LoVo (cell line): ENCODE data around the gene CSNK2A1.
"Not testable (repeated sequence)": the region's sequence is repeated elsewhere in the genome, so short reads cannot be mapped to it uniquely, and the experiment has no call there.

Experiments
- DNase-seq: peaks from one replicate; pipeline ENCODE4 v3.0.0-alpha.2; 2016; ENCODE audit warnings: low spot score

The CSNK2A1 gene

DNA sequence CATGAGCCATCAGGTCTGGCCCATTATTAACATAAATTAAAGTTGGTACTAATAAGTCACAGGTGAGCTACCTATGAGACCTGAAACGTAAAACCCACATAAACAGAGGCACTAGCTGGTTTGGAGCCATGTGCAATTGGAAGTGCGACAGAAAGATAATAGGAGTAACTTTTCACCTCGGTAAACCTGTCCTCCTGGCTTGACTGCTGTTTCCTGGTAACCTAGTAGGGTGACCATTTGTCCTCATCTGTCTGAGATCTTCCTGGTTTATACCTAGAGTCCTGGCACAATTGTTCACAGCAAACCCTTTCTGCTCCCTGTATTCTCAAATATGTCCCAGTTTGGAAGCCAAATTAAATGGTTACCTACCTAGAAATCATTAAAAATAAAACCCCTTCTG lies 88.6 kb downstream of the CSNK2A1 start:
- DNase-seq, result no peak

DNA sequence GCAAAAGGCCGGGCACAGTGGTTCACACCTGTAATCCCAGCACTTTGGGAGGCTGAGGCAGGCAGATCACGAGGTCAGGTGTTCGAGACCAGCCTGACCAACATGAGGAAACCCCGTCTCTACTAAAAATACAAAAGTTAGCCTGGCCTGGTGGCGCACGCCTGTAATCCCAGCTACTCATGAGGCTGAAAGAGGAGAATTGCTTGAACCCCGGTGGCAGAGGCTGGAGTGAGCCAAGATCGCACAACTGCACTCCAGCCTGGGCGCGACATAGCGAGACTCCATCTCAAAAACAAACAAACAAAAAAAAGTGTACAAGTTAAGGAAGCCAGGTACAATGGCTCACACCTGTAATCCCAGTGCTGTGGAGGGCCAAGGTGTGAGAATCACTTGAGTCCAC lies 91.6 kb downstream of the CSNK2A1 start:
- DNase-seq, result not testable (repeated sequence)

DNA sequence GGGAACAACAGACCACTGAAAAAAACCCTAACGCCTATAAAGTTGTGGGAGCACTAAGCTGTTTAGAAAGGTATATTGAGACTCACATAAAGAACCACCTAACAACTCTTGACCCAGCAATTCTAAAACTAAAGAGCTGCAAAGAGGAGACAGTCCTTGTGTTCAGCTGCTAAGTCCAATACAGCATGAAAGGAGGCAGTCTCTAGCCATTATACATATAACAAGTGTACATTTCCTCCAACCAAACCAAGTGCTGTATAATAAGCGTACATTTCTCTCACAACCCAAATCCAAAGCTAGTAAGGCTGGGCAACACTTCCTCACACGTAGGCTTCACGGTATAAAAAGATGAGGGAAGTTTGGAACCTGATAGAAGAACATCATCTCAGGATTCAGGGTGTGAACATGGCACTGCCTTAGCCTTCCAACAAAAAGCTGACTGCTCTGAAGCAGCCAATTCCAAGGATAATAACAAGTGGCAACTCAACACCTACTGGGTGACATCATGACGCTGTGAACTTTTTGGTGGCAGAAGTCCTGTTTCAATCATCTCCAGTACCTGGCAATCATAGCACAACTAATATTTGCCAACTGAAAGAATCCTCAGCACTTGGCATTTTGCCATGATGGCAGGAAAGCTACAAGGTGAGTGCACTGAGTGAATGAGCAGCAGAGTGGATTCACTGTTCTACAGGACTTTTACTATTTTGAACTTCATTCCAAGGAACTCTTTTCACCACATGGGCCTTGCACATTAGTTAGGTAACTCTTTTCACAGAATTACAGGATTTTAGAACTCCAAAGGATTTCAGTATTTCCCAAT lies 97.9 kb downstream of the CSNK2A1 start:
- DNase-seq, result no peak

DNA sequence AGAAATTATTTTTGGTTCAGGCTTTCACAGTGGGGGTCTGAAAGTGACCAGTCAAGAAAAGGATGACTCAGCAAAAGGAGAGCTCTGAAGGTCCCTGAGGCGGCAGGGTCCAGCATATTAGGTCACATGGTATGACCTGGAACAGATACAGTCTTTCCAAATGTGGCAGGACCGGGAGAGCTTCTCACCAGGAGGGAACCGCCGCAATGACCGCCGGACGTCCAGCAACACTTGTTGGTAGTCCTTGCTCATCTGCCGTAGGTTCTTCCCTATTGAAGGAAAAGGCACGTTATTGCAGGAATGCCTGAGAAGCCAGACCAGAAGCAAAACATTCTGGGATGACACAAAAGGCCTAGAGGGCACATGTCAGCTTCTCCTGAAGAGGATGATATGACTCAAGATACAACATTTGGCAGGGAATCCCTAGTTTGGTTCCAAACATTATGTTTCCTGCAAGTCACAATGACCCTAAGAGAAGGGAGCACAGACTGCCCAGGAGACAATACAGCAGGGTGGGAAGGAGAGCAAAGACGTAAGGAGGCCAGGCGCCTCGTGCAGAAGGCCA lies 98.6 kb downstream of the CSNK2A1 start:
- no peak for DNase-seq

DNA sequence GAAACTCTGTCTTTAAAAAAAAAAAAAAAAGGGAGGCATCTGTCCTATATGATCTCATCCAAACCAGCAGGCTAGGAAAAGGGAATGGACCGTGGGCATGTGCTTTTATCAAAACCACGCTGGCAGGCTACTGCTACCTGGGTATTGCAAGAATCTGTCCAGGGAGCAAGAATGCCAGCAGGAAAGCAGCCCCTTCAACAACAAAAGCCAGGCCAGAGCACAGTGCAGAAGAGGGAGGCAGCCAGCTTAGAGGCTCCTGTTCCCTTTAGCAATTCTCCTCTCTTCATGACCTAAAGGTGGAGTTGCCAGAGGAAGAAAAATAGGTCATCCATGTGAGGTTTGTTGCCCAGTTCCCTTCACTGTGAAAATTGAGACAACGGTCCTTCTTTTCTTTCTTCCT lies 99.5 kb downstream of the CSNK2A1 start:
- no peak for DNase-seq

DNA sequence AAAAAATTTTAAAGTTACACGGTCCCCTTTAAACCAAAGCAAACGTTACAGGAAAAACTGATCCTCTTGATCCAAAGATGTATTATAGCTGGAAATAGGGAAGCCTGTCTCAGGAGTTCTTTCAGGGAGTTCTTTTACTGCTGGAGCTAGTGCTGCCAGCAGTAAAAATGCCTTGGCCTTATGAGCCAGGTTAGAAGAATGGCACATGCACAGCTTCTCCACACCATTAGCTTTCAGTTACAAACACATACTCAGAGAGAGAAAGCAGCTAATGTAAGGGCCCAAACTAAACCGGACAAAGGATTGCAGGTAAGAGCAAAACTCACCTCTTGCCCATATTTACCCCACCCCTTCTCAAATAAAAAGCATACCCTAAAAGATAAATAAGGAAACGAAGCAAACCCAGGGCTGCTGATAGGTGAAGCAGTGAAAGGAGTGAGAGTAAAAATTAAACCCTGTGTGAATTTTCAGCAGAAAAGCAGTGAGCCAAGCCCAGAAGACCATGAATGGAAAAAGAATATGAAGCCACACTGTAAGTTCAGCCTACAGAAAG lies 100.3 kb downstream of the CSNK2A1 start:
- no peak for DNase-seq

DNA sequence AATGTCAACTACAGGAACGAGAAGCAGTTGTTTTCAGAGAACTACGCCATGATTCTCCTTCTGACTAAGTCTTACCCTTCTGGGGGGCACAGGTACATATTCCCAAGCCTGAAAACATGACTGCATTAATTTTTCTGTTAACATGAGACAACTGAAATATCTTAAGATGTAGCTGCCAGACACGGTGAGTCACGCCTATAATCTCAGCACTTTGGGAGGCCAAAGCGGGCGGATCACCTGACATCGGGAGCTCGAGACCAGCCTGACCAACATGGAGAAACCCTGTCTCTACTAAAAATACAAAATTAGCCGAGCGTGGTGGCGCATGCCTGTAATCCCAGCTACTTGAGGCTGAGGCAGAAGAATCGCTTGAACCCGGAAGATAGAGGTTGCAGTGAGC lies 103.0 kb downstream of the CSNK2A1 start:
- DNase-seq, result no peak

DNA sequence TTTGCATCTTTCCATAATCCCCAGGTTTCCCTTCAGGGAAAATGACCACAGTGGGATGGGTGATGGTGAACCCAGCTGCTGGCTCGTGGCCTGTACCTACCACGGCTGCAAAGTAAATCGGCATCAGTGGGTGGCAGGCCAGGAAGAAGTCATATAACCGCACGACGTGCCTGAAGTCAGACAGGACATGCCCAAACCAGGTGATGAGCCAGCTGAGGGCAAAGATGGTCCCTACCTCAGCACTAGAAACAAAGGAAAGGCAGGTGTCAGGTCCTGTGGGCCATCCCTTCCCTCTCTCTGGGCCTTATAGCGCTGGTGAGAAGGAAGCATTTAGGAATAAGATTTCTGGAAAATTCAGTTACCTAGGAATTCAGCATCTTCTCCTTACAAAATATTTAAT lies 103.4 kb downstream of the CSNK2A1 start:
- DNase-seq, result no peak

DNA sequence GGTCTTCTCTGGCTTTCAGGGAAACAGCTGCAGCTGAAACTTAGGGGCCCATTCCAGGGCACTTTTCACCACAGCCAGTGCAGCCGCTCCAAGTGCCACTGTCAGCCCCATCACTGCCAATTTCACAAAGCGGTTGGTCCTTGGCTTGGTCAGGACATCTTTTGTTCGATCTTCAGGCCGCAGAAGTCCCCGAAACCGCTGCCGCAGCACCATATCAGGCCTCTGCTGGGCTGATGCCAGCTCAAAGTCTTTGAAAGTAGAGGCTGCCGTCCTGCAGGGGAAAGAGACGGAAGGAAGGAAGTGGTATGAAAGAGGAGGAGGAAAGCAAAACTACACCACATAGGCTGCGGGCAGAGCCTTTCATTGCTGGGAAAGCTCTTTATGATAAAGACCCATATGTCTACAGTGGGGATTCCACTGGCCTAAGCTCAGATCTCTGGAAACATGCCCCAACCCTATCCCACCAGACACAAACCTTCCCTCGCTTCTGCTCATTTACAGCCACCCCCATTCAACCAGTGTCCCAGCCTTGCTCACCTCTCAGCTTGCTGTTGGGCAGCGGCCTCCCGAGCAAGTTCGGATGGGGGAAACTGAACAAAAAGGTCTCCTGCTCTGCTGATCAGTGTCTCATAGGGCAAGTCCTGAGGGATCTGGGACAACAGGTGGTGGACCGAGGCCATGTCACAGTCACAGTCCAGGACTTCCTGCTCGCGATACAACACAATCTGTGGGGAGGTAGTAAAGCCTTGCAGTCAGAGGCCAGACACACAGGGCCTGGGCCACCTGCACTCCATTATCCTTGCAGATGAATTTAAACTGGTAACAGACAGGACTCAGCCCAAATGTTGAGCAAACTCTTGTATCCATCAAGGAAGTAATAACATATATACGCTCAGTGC lies 104.8 kb downstream of the CSNK2A1 start:
- DNase-seq, result no peak

DNA sequence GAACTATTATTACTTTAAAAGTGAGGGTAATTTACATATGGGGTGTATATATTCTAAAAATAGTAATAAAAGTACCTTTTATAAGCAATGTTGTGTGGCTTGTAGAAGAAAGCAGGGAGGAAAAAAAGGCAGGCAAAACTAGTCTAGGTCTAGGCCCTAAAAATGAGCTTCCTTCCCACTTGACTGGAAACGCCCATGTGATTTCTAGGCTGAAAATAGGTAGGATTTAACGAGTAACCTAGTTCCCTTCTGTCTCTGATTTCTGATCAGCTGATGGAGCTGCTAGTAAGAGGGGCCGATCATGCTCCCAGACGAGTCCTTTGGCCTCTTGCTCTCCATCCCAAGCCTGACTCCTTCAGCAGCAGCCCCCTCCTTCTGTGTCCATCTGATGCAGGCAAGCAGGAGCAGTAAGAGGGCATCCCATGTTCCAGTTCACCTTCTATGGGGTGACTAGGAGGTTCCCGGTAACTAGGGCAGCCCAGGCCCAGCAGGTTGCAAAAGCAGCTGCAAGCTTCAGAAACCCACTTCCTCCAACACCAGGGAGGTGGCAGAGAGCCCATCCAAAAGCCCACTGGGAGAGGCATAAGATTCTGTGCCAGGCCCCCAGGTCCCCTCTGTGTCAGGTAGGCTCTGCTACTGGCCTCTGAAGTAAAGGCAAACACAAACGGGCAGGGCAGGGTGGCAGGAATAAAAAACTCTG lies 105.7 kb downstream of the CSNK2A1 start:
- no peak for DNase-seq

DNA sequence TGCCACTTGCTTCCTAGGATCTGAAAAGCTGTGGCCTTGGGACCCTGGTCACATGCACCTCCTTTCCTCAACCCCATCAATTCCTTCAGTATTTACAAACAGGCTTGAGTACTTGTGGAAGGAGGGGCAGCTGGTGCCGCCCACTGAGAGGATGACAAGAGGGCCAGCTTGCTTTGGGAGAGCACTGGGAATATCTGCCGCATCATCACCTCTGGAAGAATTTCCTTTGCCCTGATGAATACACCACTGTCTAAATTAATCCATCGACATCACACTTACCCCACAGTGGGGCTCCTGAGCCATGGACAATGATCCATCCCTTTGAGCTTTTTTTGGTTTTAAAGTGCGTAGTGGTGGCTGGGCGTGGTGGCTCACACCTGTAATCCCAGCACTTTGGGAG lies 107.1 kb downstream of the CSNK2A1 start:
- no peak for DNase-seq

DNA sequence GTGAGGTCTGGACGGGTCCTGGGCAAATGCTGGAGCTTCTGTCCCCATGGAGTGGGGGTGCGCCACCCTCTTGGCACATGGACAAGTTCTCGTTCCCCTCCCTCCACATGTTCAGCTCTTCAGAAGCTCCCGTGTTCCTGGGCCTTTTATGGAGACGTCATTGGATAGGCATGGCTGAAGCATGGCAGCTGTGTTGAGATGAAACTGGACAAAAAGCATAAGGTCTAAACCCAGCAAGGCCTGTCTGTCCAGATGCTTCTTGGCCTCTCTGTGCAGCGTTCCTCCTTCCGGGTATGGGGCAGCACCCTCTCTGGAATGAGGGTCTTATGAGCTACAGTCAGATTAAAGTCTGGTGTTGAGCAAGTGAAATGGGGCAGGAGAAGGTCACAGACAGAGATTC lies 108.0 kb downstream of the CSNK2A1 start:
- no peak for DNase-seq

DNA sequence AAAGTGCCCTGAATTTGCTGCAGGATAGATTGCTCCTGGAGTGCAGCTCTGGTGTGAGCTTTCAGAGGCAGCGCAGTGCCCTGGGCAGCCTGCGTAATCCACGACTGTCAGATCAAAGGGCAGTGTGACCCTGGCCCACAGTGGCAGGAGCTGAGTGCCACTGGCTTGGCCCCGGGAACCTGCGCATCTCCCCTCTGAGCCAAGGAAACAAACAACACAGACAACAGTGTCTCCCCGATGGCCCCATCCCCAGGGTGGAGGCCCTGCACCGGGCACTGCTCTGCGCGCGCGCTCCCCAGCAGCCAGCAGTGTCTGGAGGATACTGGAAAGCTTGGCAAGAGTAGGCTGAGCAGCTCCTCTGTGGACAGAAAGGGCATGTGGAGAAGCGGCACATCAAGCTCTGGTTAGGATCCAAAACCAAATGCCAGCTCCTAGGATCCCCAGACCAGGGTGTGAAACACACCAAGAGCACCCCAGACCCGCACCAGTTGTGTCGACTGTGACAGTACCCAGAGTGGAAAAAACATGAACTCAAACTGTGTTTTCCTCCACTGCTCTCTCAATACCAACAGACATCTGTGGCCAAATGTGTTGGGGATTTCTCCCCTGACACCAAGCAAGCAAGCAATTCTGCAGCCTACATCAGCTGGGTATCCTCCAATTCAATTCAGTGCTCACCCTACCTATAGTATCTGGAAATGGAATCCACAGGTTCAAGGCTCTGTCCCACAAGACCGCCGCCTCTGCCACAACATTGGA lies 108.8 kb downstream of the CSNK2A1 start:
- DNase-seq, result no peak

DNA sequence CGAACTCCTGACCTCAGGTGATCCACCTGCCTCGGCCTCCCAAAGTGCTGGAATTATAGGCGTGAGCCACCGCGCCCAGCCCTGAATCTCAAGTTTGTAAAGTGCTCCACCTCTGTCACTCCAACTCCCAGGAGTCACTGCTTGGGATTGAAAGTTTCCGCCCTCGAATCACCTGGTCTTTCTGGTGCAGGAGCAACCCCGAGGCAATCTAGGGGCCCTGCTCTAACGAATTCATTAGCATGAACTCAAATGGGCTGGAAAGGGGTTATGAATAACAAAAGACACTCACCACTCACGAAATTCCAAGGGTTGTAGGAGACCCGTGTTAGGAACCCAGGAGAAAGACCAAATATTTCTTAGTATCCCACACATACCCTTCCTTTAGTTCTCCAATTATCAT lies 109.4 kb downstream of the CSNK2A1 start:
- DNase-seq, result no peak

DNA sequence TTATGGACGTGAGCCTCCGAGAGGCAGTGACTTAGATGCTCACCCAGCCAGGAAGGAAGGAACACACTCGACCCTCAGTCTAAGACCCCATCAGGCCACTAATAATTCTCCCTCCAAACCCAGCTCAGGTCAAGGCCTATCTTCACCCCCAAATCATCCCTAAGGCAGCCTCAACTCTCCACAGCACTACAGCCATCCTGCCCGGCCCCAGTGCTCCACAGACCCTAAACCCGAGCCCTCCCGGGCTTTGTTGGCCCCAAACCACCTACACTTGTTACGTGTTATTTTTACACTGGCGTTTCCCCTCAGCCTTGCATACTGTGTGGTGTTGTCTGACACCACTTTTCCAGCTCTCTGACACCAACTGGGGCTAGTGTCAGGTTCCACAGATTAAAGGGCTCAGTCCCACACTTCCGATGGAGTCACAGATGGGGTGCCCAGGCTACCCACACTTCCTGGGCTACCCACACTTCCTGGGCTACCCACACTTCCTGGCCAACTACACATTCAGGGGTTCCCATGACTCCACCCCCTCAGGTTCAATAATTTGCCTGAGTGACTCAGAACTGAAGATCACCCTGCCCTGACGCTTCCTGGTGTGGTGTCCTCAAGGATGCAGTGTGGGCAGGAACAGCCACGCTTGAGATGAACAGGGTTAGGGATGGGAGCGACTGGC lies 110.2 kb downstream of the CSNK2A1 start:
- DNase-seq, result peak; percentile 22

DNA sequence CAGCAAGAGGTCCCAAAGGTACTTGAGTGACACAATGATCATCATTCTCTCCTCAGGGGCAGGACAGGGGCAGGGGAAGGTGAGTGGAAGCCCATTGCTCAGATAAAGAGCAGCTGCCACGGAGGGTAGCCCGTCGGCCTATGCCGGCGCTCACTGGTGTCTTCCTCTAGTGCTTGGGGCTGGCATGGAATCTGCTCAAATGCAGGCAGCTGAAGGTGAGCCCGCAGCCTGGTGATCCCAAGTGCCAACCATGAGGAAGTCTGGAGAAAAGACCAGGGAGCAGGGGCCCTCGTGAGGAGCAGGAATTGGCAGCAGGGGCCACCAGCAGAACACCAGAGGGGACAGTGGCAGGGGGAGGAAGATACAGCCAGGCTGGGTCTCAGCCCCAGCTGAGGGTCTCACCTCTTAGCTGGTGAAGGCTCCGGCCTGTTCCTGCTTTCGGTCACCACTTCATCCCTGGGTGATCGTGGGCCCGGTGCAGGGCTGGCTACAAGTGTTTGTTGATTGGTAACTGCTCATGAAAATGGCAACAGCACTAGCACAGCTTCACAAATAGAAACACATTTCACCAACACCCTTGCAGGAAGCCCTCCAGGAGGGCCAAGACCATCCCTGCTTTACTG lies 110.8 kb downstream of the CSNK2A1 start:
- no peak for DNase-seq

DNA sequence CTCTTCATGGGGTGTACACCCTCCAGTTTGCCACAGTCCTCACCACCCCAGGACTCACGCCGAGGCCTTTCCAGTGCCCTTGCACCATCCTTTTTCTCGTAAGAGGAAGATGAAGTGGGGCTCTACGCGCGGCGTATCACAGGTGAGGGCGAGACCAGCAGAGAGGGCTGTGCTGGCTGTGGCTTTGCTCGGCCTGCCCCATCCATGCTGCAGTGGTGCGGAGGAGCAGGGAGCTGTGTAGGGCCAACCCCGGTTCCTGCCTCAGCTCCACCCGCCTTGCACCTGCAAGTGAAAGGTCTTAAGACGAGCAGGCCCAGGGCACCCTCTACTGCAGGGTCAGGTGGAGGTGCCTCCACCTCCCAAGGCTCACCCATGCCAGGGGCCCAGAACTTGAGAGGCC lies 111.4 kb downstream of the CSNK2A1 start:
- DNase-seq, result no peak

DNA sequence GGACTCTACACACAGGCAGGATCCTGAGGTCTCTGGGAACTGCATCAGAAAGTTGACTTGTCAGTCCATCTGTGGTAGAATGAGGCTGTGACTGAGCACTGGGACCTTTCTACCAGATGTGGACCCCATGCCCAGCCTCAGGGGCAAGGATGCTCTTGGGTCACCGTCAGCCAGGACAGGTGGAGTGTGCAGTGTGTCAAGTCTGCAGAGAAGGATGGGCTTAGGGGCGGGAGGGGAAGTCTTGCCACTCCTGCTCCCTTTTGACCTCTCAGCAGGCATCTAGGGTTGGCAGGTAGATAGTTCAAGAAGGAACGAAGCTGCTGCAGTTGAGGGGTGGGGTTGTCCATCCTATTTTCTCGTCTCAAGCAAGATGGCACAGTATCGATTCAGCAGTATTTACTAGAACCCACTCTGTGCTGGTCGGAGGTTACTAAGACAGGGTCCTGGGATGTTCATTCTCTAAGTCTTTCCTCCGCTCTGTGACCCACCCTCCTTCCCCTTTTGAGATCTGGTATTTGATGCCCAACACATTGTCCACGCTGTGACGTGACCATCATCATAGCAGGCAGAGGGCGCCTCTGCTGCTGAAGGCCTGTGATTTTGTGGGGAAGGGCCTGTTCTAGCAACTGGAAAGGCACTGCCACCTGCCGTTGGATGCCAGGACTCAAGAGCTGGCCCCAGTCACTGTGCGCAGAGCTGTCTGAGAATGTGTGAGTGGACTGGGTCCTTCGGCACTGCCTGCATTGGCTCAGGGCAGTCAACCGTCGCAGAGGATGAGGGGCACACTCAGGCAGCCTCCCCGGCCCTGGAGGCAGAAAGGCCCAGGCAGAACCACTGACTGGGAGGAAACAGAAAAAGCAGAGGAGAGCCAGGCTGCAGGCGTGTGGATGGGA lies 112.3 kb downstream of the CSNK2A1 start:
- peak; percentile 39 for DNase-seq
